IPS-18a (cell line): Measurements from ENCODE around the gene RPL27.
"Not testable (repeated sequence)": the region's sequence is repeated elsewhere in the genome, so short reads cannot be mapped to it uniquely, and the experiment has no call there.

Experiments used
- H3K27ac ChIP-seq: one replicate; pipeline ENCODE4 v1.5.1; 2013; ENCODE audit warnings: low read length
- H3K27me3 ChIP-seq: one replicate; pipeline ENCODE4 v1.6.1; 2013; ENCODE audit warnings: mild to moderate bottlenecking, low read length; ENCODE audit not compliant: control insufficient read depth, insufficient read depth
- H3K36me3 ChIP-seq: one replicate; pipeline ENCODE4 v1.6.1; 2013; ENCODE audit warnings: low read depth, low read length; ENCODE audit not compliant: control insufficient read depth
- H3K4me1 ChIP-seq: one replicate; pipeline ENCODE4 v1.6.1; 2013; ENCODE audit warnings: low read depth, low read length; ENCODE audit not compliant: control insufficient read depth
- H3K4me3 ChIP-seq: one replicate; pipeline ENCODE4 v1.5.1; 2013; ENCODE audit warnings: low read length
- H3K9ac ChIP-seq: one replicate; pipeline ENCODE4 v1.6.1; 2013; ENCODE audit warnings: mild to moderate bottlenecking, low read length, moderate library complexity
- H3K9me3 ChIP-seq: one replicate; pipeline ENCODE4 v1.6.1; 2013; ENCODE audit warnings: low read depth, low read length; ENCODE audit not compliant: control insufficient read depth

Gene RPL27

DNA sequence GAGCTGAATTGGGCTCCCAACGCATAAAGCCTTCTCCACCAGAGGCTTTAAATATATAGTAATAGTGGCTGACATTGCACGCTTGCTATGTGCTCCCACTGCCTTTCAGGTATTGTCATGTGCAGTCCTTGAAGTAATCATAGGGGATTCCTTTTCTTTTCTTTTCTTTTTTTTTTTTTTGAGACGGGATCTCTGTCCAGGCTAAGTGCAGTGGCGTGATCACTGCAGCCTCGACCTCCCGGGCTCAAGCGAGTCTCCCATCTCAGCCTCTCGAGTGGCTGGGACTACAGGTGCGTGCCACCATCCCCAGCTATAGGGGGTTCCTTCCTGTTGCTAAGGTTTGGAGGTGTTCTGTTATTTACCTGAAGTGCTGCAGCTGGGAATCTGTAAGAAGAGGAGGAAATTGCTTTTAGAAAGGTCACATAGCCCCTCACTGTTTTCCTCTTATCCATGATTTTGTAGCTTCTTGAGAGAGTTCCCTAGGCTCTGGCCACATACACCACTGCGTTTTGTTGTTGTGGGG is 845 bp downstream of the RPL27 start:
- Histone ChIP-seq H3K27ac (peak overlapping the region; percentile 93), H3K27me3 (no peaks in the 10 kb centered on the region), H3K4me1 (peaks cover 12% of the 10 kb centered on the region), H3K9ac (peak overlapping the region; percentile 97), H3K9me3 (no peaks in the 10 kb centered on the region), H3K36me3 (peaks cover 42% of the 10 kb centered on the region), H3K4me3 (peak overlapping the region; percentile 97)

DNA sequence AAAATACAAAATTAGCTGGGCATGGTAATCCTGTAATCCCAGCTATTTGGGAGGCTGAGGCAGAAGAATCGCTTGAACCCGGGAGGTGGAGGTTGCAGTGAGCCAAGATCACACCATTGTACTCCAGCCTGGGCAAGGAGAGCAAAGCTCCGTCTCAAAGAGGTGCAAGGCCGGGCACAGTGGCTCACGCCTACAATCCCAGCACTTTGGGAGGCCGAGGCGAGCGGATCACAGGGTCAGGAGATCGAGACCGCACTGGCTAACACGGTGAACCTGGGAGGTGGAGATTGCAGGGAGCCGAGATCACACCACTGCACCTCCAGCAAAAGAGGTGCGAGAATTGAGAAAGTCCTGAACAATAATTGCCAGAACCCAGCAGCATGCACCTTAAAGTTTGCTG is 2.7 kb downstream of the RPL27 start:
- H3K27ac ChIP-seq, H3K4me3 ChIP-seq, H3K9me3 ChIP-seq, H3K9ac ChIP-seq, H3K27me3 ChIP-seq: not testable (repeated sequence)
- Histone ChIP-seq H3K36me3 (peaks cover 42% of the 10 kb centered on the region), H3K4me1 (peaks cover 12% of the 10 kb centered on the region)

DNA sequence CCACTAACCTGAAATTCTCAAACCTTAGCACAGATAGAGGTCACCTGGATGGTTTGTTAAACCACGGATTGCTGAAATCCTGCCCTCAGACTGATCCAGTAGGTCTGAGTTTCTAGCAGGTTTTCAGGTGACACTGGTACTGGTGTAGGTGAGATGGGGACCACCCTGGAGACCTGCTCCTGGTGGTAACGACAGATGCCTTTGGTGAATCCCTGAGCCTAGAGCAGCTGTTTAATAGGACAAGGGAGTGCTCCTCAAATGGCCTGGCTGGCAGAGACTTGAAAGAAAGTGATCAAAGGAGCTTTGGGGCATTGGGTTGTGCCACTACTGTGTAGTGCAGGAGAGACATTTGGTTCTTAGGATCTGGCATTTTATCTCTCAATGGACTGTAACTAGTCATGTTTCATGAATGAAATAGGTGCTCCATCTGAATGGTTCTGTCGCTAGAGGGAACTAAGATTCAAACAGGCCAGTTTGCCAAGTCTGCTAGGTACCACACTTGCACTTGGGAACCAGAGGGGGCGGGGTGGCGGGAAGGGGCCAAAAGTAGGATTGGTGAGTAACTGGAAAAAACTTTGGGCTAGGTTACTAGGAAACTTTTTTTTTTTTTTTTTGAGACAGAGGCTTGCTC is 5.4 kb downstream of the RPL27 start:
- H3K27ac ChIP-seq: no peak overlapping the region
- H3K9ac ChIP-seq: no peak overlapping the region
- H3K9me3 ChIP-seq: no peaks in the 10 kb centered on the region
- peaks cover 42% of the 10 kb centered on the region for H3K36me3 ChIP-seq
- H3K4me1 ChIP-seq: peaks cover 10% of the 10 kb centered on the region
- H3K4me3 ChIP-seq: no peak overlapping the region
- H3K27me3 ChIP-seq: no peaks in the 10 kb centered on the region

- peak within 1 kb of the TSS; percentile 55 for H3K4me3 ChIP-seq
- H3K9ac ChIP-seq: peak within 1 kb of the TSS; percentile 37
- H3K27me3 ChIP-seq: no peaks in the 10 kb centered on the region
- H3K9me3 ChIP-seq: no peaks in the 10 kb centered on the region
- peaks cover 4% of the 10 kb centered on the region for H3K4me1 ChIP-seq
- H3K36me3 ChIP-seq: peaks cover 19% of the 10 kb centered on the region
- H3K27ac ChIP-seq: peak within 1 kb of the TSS; percentile 5
These were observed 8.7 kb downstream of the RPL27 start, which contains the start of gene IFI35 for GRCh38 chr17:43006639-43007551. IFI35 (plus strand) TSS chr17:43006784; CDS start chr17:43006948, 164 bp downstream.

GRCh38 chr17:43010667-43011308 is 12.6 kb downstream of the RPL27 start:
- Histone ChIP-seq H3K27me3 (no peaks in the 10 kb centered on the region), H3K9me3 (no peaks in the 10 kb centered on the region), H3K4me1 (peaks cover 10% of the 10 kb centered on the region), H3K27ac (no peak overlapping the region), H3K9ac (no peak overlapping the region), H3K36me3 (peaks cover 9% of the 10 kb centered on the region), H3K4me3 (no peak overlapping the region)

DNA sequence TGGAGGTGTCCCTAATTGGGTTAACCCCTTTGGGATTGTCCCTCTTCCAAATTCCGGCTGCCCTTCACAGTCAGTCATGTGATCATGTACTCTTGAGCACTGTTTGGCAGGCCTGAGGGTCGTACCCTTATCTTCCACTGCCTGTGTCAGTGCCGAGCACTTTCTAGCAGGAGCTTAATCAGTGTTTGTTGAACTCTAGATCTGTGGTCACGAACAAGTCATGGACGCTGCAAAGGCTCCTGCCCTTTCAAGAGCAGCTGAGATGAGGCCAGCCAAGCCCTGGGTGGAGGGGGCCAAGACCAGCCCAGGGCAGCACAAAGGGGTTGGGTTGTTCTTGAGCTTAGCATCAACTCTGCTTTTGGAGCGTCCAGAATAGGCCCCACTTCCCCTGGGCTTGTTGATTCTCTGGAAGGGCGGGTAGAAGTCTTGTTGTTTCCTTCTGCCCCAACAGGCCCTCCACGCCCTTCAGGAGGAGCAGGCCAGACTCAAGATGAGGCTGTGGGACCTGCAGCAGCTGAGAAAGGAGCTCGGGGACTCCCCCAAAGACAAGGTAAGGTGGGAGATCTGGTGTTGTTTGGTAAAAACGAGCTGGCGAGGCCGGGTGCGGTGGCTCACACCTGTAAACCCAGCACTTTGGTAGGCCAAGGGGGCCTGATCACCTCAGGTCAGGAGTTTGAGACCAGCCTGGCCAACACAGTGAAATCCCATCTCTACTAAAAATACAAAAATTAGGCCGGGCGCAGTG is 13.7 kb downstream of the RPL27 start:
- no peak overlapping the region for H3K27ac ChIP-seq
- peaks cover 19% of the 10 kb centered on the region for H3K36me3 ChIP-seq
- H3K27me3 ChIP-seq: no peaks in the 10 kb centered on the region
- H3K9ac ChIP-seq: no peak overlapping the region
- H3K9me3 ChIP-seq: no peaks in the 10 kb centered on the region
- peaks cover 11% of the 10 kb centered on the region for H3K4me1 ChIP-seq
- no peak overlapping the region for H3K4me3 ChIP-seq

DNA sequence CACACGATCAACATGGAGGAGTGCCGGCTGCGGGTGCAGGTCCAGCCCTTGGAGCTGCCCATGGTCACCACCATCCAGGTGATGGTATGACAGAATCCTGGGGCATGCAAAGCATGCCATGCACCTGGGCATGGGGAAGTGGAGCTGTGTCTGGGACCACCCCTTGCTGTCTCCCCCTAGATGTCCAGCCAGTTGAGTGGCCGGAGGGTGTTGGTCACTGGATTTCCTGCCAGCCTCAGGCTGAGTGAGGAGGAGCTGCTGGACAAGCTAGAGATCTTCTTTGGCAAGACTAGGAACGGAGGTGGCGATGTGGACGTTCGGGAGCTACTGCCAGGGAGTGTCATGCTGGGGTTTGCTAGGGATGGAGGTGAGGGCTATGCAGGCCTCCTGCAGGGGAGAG is 15.1 kb downstream of the RPL27 start:
- Histone ChIP-seq H3K9me3 (no peaks in the 10 kb centered on the region), H3K36me3 (peaks cover 25% of the 10 kb centered on the region), H3K9ac (no peak overlapping the region), H3K27me3 (no peaks in the 10 kb centered on the region), H3K4me1 (peaks cover 8% of the 10 kb centered on the region), H3K4me3 (no peak overlapping the region), H3K27ac (no peak overlapping the region)

DNA sequence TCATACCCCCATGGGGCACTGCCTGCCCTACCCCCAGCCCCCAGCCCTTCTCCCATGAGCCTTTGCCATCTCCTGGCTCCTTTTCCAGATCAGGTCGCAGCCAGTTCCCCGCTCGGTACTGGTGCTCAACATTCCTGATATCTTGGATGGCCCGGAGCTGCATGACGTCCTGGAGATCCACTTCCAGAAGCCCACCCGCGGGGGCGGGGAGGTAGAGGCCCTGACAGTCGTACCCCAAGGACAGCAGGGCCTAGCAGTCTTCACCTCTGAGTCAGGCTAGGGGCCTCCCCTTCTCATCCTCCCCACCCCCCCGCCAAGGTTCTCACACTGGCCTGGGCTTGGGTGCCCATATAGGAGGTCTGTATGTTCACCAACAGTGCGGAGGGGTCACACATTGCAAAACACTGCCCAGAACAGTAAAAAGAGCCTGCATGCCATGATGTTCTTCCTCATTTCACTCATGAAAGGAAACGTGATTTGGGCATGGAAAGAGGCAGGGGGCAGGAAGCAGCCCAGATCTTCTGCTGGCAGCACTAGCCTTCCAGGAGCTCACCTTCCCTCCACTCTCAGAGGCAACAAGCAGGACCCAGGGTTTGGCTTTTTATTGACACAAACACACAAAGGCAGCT is 15.9 kb downstream of the RPL27 start:
- Histone ChIP-seq H3K36me3 (peaks cover 28% of the 10 kb centered on the region), H3K4me3 (no peak overlapping the region), H3K27ac (no peak overlapping the region), H3K27me3 (no peaks in the 10 kb centered on the region), H3K4me1 (peaks cover 8% of the 10 kb centered on the region), H3K9me3 (no peaks in the 10 kb centered on the region), H3K9ac (no peak overlapping the region)

DNA sequence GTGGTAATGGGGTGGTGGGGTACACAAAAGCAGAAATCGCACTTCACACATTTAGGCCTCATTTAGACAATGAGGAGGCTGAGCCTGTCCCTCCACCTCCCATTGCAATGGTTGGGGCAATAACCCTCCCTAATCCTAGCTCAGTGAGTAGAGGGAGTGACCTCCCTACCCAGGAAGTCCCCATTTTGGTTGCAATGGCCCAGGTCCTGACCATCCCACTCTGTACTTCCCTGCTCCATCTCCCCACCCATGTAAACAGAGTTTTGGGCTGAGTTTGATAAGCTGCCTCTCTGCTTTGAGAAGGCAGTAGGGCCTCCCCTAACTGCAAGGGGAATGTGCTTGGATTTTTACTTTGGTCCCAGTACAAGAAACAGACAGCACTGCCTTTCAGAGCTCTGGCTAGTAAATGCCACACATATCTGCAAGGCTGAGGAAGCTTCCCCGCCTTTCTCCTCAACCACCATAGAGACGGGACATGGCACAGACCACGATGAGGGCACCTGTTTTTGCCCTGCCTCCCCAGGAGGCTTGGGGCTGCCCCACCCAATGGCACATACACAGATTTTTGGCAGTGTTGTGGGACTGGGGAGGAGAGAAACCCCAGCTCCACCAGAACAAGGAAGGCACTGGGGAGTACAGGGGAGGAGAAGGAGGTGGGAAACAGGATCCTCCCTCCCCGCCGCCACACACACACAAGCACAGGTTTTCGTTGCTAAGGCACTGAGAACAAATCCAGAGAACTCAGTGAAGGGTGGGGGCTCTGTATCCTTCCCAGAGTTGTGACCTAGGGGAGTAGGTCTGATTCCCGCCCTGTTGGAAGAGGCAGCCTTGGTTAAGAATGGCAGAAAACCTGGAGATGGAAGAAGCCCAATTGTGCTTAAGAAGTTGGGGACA is 16.7 kb downstream of the RPL27 start:
- no peak overlapping the region for H3K27ac ChIP-seq

DNA sequence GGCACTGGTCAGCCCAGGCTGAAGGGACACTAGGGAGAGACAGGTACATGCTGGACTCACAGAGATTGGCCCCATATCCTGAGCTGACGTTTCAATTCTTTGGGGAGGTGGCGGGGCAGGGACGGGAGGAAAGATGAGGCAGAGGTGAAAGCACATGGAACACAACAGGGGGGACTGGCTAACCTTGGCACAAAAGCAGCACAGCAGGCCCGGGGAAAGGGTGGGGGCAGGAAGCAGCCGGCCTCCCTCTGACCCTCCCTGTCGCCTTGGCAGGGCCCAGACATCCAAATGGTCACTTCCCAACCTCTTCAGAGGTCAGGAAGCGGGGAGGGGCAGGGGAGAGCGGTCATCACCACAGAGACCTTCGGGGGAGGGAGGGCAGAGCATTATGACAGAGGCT is 17.4 kb downstream of the RPL27 start:
- Histone ChIP-seq H3K9me3 (no peaks in the 10 kb centered on the region), H3K27ac (no peak overlapping the region), H3K4me3 (no peak overlapping the region), H3K4me1 (peaks cover 17% of the 10 kb centered on the region), H3K9ac (no peak overlapping the region), H3K27me3 (no peaks in the 10 kb centered on the region), H3K36me3 (peaks cover 28% of the 10 kb centered on the region)

More for the DNA sequence above, 16.7 kb downstream of the RPL27 start:
- Histone ChIP-seq H3K4me1 (peaks cover 11% of the 10 kb centered on the region), H3K36me3 (peaks cover 28% of the 10 kb centered on the region), H3K4me3 (no peak overlapping the region), H3K9me3 (no peaks in the 10 kb centered on the region), H3K27me3 (no peaks in the 10 kb centered on the region), H3K9ac (no peak overlapping the region)
